ENCODE results near the gene SLC20A1.
"Not testable (repeated sequence)": the region's sequence is repeated elsewhere in the genome, so short reads cannot be mapped to it uniquely, and the experiment has no call there.

Gene SLC20A1

DNA sequence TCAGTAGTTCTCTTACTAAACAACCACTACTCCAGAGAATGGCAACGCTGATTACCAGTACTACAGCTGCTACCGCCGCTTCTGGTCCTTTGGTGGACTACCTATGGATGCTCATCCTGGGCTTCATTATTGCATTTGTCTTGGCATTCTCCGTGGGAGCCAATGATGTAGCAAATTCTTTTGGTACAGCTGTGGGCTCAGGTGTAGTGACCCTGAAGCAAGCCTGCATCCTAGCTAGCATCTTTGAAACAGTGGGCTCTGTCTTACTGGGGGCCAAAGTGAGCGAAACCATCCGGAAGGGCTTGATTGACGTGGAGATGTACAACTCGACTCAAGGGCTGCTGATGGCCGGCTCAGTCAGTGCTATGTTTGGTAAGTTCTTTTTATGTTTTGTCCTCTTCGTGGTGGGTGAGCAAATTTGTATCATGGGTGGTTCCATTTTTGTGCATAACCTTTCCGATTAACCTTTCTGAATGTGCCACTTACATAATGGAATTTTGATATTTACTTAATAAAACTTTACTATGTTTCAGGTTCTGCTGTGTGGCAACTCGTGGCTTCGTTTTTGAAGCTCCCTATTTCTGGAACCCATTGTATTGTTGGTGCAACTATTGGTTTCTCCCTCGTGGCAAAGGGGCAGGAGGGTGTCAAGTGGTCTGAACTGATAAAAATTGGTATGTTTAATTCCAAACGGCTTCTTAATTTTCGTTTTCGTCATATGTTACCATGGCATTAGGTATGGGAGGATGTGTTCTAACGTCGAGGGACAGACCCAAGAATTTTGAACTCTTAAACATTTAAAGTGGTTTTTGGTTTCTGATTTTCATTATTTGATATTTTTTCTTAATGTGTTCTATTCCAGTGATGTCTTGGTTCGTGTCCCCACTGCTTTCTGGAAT lies 1.3 kb downstream of the SLC20A1 start:
- DNase-seq = no peak

DNA sequence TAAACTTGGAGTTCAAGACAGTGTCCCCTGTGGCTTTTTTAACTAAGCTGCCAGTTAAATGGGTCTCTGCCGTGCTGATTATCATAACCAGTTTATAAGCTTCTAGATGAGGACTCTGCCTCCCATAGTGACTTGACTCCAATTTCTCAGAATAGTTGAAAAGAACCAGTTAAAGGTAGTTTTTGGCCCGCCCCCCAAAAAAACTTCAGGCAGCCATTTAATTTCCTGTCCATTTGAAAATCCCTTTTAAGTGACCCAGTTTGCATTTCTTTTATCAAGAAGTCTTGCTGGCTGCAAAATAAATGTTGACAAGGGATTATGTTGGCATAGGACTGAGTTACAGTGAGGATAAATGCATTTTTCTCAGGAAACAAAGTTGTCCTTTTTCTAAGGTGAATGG lies 2.3 kb downstream of the SLC20A1 start:
- no peak for DNase-seq

DNA sequence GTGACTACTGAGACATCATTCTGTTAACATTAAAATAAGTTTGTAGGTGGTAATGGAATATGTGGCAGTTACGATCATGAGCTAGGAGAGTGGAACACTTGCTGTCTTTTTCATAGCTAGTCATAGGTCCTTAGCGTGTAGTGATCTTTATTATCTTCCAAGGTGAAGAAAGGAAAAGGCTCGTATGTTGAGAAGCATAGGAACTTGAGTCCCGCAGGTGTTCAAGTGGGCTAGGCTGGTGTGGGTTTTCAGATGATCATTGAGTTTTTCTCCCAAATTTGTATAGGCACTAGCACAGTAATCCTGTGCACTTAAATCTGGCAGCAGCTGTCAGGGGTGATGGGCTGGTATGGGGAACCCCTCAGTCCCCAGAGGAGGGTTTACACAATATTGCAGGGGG lies 10.9 kb downstream of the SLC20A1 start:
- DNase-seq = no peak

DNA sequence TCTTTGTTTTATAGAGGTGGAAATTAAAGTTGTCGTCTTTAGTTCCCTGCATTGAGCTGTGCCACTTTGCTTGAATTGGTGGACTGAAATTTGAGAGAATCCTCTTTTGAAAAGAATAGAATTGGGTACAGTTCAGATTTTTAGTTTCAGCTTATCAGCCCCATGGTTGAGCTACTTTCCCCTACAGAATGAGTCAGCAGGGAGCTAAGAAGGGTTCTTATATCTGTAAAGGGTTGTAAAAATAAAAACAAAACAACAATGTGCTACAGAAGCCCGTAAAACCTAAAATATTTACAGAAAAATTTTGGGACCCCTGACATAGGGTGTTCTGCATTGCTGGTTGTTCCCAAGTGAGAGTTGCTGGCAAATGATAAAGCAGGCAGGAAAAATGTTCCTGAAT lies 12.6 kb downstream of the SLC20A1 start:
- no peak for DNase-seq

DNA sequence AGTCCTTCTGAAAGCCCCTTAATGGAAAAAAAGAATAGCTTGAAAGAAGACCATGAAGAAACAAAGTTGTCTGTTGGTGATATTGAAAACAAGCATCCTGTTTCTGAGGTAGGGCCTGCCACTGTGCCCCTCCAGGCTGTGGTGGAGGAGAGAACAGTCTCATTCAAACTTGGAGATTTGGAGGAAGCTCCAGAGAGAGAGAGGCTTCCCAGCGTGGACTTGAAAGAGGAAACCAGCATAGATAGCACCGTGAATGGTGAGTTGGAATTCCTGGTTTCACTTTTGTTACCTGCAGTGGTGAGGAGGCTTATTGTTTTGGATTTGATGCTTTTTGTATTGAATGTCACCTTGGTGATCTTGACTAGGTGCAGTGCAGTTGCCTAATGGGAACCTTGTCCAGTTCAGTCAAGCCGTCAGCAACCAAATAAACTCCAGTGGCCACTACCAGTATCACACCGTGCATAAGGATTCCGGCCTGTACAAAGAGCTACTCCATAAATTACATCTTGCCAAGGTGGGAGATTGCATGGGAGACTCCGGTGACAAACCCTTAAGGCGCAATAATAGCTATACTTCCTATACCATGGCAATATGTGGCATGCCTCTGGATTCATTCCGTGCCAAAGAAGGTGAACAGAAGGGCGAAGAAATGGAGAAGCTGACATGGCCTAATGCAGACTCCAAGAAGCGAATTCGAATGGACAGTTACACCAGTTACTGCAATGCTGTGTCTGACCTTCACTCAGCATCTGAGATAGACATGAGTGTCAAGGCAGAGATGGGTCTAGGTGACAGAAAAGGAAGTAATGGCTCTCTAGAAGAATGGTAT lies 13.3 kb downstream of the SLC20A1 start:
- DNase-seq = no peak

DNA sequence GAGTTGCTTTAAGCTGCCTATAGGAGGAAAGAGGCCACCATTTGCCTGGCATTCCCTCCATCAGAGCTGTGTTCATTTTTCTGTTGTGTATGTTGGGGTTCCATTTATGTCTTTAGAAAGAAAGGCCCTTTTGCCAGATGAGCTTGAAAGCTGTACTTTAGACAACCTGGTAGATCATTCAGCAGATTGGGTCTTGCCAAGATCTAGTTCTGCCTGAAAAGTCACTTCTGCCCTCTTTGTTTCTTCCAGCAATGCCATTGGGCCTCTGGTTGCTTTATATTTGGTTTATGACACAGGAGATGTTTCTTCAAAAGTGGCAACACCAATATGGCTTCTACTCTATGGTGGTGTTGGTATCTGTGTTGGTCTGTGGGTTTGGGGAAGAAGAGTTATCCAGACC lies 14.4 kb downstream of the SLC20A1 start:
- no peak for DNase-seq

DNA sequence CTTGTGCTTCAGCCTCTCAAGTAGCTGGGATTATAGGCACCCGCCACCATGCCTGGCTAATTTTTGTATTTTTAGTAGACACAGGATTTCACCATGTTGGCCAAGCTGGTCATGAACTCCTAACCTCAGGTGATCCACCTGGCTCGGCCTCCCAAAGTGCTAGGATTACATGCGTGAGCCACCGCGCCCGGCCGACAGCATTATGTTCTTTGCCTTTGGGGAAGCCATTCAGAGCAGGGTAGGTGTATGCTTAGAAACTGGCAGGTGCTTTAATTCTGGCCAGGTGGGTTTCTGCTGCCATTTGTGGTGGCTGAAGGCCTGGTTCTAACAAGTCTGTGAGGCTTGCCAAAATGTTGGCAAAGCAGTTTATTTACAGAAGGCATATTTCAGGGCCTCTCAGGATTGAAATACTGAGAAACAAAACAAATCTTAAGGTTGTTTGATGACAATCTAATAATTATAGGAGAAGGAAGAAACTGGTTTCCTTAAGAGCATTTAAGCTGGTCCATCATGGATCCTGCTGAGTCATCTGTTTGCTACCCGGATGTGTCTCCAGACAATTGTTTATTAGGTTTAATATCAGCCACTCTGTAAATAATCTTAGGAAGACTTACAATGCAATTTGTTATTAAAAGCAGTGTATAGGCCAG lies 16.0 kb downstream of the SLC20A1 start:
- no peak for DNase-seq

DNA sequence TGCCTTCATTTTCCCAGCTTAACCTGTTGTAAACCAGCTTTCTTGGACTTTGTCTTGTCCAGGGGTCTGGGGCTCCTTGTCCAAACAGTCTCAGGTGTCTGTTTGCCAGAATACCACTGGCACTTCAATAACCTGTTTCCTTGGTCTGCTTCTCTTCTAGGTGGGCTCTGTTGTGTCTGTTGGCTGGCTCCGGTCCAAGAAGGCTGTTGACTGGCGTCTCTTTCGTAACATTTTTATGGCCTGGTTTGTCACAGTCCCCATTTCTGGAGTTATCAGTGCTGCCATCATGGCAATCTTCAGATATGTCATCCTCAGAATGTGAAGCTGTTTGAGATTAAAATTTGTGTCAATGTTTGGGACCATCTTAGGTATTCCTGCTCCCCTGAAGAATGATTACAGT lies 17.0 kb downstream of the SLC20A1 start:
- DNase-seq = no peak

DNA sequence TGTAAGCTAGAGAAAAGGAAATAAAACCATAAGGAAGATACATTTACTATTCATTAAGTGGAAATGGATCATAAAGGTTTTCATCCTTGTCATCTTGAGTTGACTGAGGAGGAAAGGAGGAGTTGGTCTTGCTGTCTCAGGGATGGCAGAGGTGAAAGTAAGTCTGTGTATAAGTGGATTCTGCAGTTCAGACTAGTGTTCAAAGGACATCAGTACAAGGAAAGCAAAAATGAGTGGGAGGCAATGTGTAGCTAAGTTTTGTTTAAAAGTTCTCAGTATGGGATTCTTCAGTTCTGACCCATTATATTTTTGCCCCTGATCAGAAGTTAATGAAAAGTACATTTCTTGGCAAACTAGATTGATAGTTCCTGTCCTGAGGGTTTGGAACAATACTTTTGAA lies 18.9 kb downstream of the SLC20A1 start:
- no peak for DNase-seq

DNA sequence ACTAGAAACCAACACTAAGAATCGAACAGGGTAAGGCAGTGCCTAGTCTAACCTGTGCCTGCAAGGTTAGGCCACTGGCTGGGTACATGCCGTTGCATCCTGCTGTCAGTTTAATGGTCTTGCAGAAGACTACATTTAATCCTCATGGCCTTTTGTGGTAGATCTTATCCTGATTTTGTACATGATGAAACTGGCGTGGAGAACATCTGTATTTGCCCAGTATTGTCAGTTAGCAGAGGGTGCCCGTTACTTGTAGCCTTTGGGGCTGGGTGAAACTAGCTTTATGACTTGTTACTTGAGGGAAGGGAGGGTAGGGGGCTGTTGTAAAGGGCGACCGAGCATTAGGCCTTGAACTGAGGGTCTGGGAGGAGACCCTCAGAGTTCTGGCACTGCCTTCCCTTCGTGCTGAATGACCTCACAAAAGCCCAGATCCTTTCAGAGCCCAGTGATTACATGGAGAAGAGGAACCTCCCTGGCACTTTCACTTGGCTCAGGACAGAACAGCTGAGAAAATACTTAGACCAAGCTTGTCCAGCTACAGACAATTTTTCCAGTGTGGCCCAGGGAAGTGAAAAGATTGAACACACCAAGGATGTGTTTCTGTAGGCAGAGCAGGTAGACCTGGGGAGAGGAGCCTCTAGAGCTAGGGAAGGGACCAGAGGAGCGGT lies 19.5 kb downstream of the SLC20A1 start:
- DNase-seq = no peak

DNA sequence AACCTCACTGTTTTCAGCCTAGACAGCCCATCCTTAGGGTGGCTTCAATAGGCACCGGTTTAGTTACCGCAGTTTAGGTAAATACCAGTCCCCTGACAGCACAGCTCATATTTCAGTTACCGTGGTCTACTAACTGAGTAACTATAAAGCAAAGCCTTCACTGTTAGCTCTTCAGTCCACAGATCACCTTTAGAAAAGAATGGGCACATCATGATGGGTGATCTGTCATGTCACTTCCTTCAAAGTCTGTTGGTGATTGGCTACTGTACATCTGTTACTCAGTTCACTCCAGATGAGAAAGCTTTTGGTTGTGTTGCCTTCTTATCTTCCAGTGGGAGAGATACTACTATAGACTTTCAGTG lies 21.0 kb downstream of the SLC20A1 start:
- no peak for DNase-seq

DNA sequence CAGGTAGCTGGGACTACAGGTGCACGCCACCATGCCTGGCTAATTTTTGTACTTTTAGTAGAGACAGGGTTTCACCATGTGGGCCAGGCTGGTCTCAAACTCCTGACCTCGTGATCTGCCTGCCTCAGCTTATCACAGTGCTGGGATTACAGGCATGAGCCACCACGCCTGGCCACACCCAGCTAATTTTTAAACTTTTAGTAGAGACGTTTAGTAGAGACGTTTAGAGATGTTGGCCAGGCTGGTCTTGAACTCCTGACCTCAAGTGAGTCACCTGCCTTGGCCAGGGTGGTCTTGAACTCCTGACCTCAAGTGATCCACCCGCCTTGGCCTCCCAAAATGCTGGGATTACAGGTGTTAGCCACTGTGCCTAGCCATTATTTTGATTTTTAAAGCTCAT lies 21.8 kb downstream of the SLC20A1 start:
- DNase-seq = not testable (repeated sequence)

DNA sequence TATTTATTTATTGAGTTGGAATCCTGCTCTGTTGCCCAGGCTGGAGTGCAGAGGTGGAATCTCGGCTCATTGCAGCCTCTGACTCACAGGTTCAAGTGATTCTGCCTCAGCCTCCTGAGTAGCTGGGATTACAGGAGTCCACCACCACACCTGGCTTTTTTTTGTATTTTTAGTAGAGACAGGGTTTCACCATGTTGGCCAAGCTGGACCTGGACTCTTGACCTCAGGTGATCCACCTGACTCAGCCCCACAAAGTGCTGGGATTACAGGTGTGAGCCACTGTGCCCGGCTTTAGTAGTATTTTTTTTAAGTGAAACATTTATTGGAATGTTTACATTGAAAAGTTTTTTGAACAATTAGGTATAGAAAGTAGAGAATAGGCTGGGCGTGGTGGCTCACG lies 23.9 kb downstream of the SLC20A1 start:
- DNase-seq = no peak

DNA sequence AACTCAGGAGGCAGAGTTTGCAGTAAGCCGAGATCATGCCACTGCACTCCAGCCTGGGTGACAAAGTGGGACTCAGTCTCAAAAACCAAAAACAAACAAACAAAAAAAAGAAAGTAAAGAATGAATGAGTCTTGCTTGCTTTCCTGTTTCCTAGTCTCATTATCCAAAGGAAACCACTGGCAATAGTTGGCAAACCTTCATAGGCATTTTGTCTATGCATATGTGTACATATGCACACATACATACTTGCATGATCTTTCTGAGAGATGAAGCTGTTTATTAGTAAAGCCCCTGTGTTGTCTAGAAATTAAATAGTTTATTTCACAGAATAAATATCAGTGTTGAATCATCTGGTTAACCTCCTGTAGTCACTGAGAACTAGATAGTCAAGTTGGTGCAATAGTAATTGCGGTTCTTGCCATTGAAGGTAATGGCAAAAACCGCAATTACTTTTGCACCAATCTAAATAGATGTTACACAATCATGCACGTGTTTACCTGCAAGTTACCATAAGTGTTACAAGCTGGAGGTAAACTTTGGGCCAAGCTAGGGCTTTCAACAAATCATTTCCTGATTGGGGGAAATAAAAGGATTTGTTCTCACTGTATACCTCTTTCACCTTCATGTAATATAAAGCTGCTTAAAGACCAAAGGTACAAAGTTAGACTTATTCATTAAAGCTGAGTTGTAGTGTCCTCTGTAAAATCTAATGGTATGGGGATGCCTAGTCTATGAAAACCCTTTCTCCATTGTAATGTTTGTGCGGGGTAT lies 24.7 kb downstream of the SLC20A1 start:
- DNase-seq = no peak

DNA sequence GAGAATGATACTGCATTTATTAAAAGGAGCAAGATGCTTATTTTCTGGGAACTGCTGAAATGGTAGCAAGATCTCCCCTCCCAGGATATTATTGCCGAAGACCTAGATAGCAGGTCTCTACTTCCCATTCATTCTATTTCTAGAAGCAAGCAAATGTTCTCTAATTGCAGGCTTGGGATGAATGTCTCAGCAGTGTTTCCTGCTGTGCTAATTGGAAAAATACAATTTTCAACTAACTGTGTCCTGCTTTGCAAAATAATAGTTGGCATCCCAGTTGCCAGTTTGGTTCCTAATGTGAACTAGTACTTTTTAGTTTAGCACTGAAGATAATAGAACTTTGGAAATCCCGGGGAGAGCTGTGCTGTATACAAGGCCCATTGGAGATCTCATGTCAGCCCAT lies 26.1 kb downstream of the SLC20A1 start:
- no peak for DNase-seq

DNA sequence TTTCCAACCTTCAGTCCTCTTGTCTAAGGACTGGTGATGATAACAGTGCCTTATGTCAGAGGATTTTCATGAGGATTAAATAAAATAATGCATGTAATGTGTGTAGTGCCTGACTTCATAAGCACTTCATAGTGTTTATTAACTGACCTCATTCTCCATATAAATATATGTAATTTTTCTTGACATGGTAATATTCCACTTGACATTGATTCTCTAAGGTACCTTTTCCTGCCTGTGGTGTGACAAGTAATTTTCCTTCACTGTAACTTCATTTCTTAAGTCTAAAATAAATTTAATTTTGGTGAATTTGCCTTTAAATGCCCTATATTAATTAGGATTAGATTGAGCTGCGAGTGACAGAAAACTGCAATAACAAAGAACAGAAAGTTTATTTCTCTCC lies 27.3 kb downstream of the SLC20A1 start:
- no peak for DNase-seq

DNA sequence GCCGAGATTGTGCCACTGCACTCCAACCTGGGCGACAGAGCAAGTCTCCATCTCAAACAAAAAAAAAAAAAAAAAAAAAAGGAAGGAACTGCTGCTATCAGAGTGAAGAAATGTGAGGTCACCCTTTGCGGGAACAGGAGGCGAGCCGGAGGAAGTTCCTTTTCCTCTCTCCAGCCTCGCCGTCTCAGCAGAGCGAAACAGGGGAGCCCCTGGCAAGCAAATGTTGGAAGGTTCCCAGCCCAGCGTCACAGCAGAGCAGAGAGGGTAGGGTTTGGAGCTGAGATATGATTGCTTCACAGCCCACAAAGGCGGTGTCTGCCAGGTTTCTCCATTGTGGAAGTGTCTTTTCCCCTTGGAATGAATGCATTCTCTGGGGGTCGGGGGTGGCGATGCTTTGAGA lies 28.5 kb downstream of the SLC20A1 start:
- DNase-seq = no peak

DNA sequence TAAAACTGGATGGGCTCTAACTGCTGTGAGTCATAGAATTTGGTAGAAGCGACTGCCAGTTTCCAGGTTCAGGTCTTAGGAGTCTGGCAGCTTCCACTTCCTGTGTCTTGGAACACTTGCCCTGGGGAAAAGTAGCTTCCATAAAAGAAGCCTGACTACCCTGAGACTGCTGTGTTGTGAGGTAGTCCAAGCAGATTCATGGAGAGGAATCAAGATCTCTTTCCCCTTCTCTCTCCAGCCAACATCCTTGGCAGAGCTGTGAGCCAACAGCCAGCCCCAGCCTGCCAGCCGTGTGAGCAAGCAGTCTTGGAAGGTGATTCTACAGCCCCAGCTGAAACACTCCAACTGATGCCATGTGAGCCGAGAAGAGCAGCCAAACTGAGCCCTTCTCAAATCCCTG lies 33.7 kb downstream of the SLC20A1 start:
- DNase-seq = no peak

DNA sequence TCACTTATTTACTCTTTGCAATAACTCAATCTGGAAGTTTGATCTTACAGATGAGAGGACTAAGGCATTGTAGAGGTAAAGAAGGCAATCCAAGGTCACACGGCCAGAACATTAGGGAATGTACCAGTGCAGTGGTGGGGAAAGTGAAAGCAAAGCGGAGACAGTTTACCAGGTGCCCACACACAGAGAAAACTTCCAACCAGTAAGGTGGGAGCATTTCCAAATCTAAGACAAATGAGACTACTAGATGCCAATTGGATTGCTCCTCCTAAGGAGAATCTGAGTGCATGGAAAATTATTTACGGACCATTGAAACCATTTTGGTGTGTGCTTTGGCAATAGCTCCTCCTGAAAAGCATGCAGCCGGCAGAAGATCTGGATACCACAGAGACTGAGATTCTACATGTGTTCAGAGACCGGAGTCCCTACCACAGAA lies 34.9 kb downstream of the SLC20A1 start:
- no peak for DNase-seq

DNA sequence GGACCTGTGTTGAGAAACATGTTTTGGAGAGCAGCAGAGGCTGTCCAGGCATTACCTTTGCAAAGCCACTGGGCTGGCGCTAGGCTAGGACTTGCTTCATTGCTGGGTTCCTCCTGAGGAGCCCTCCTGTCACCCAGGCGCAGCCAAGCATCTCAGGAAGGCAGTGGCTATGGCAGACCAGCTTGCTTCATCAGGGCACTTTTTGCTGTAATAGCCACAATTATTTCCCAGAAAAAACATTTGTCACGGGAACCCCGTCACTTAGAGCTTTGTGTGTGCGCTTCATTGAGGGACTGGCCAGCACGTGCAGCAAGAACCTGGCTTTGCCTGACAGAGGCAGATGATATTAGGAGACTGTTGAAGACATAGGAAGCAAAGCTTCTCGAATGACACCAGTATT lies 36.4 kb downstream of the SLC20A1 start:
- DNase-seq = no peak

DNA sequence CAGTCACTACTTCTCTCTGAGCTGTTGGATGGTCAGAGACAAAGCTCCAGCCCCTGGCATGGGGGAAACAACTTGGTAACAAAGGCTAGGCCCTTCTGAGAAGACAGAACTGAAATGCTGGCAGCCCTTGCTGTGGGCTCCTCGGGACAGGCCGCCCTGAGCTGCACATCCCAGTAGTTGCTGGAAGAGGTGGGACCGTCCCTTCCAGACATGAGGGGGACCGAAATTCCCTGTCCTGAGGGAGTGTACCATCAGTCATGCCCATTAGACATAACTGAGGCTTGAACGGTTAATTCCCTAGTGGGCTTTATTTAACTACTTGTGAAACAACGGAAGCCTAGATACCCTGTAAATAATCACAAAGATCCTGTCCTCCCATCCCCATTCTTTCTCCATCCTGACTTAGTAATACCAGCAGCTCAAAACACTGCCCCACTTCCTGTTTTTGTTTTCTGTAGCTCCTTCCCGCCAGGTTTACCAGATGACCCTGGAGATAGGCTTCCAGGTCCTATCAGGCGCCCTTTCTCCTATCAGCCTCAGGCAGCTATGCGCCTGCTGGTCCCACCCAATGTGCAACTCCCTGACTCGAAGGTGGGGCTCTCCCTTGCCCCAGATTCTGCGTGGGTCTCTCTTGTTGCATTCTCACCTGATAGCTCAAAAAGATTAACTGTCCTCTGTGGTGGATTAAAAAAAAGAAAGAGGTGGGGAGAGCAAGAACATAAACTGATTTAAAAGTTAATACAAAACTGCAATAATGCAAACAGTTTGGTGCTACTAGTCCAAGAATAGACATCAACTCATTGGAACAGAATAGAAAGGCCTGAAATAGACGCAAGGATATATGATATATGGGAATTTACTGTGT lies 38.0 kb downstream of the SLC20A1 start:
- DNase-seq = no peak
